ENCODE measurements around the gene EFCAB5. TPM values are rescaled to one million over a fixed set of nuclear protein-coding genes. Genes with fewer than 3 reads are reported as not detected.
"Not testable (repeated sequence)": the region's sequence is repeated elsewhere in the genome, so short reads cannot be mapped to it uniquely, and the experiment has no call there.

Gene EFCAB5
- polyA plus RNA-seq, 6 donors from 2014 or later: 0.88 to 2.6 (median 1.6) TPM; not detected in 1

DNA sequence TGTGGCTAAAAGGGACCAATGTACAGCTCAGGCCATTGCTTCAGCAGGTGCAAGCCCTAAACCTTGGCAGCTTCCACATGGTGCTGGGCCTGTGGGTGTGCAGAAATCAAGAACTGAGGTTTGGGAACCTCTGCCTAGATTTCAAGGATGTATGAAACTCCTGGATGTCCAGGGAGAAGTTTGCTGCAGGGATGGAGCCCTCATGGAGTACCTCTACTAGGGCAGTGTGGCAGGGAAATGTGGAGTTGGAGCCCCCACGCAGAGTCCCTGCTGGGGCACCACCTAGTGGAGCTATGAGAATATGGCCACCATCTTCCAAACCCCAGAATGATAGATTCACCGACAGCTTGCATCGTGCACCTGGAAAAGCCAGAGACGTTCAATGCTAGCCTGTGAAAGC lies 13.0 kb downstream of the EFCAB5 start:
- Mint-ChIP-seq H3K4me3 (no peak overlapping the region), H3K4me1 (peaks cover 9 to 11% (median 11%) of the 10 kb centered on the region in 3 donors), H3K27me3 (no peaks in the 10 kb centered on the region), H3K27ac (peak overlapping the region in 1 of 6 donors; percentile 33), H3K9me3 (peaks cover 7 to 29% (median 23%) of the 10 kb centered on the region in 7 donors), H3K36me3 (peaks cover 24% of the 10 kb centered on the region in 2 donors)
- no peak for ATAC-seq (ENCODE audit: low read depth in 2 of 2)
- no peak for DNase-seq

DNA sequence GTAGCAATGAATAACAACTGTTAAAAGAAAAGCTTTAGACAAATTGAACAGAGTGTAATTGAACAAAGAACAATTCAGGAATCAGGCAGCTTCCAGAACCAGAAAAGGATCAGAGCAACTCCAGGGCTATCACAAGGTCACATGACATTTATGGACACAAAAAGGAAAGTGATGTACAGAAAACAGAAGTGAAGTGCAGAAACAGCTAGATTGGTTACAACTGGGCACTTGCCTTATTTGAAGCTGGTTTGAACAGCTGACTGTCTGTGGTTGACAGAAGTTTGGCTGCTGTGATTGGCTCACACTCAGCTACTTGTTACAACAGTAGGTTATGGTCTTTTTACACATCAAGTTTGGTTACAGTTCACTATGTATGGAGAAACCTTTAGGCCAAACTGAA lies 14.8 kb downstream of the EFCAB5 start:
- H3K4me1 Mint-ChIP-seq: no peaks in the 10 kb centered on the region
- no peak overlapping the region for H3K27ac Mint-ChIP-seq
- no peaks in the 10 kb centered on the region for H3K27me3 Mint-ChIP-seq
- H3K4me3 Mint-ChIP-seq: no peak overlapping the region
- H3K9me3 Mint-ChIP-seq: peaks cover 7 to 29% (median 23%) of the 10 kb centered on the region in 7 donors
- H3K36me3 Mint-ChIP-seq: peaks cover 24% of the 10 kb centered on the region in 2 donors
- no peak for ATAC-seq (ENCODE audit: low read depth in 2 of 2)
- no peak for DNase-seq

DNA sequence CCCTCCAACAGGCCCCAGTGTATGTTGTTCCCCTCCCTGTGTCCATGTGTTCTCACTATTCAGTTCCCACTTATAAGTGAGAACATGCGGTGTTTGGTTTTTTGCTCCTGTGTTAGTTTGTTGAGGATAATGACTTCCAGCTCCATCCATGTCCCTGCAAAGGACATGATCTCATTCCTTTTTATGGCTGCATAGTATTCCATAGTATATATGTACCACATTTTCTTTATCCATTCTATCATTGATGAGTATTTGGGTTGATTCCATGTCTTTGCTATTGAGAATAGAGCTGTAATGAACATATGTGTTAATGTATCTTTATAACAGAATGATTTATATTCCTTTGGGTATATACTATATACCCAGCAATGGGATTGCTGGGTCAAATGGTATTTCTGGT lies 16.1 kb downstream of the EFCAB5 start:
- DNase-seq; ATAC-seq (ENCODE audit: low read depth in 2 of 2); H3K4me3 Mint-ChIP-seq; H3K4me1 Mint-ChIP-seq; H3K27me3 Mint-ChIP-seq; H3K27ac Mint-ChIP-seq: not testable (repeated sequence)
- peaks cover 24 to 26% of the 10 kb centered on the region in 2 donors for H3K36me3 Mint-ChIP-seq
- peaks cover 8 to 29% (median 21%) of the 10 kb centered on the region in 7 donors for H3K9me3 Mint-ChIP-seq

DNA sequence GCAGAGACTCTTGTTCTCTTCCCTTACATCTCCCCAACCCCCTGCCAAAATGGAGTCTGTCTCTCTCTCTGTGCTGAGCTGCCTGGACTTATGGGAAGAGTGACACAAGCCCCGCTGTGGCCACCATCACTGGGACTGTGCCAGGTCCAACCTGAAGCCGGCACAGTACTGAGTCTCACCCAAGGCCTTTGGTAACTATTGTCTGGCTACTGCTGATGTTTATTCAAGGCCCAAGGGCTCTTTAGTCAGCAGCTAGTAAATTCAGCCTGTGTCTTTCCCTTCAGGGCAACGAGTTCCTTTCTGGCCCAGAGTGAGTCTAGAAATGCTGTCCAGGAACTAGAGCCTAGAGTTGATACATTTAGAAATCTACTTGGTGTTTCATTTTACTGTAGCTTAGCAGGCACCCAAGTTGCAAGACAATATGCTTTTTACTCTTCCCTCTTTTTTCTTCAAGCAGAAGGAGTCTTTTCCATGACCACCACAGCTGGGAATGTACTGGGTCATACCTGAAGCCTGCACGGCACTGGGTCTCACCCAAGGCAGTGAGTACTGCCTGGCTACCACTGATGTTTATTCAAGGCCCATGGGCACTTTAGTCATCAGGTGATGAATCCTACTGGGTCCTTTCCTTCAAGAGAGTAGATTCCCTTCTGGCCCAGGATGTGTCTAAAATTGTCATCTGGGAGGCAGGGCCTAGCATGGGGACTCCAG lies 17.7 kb downstream of the EFCAB5 start:
- Mint-ChIP-seq H3K36me3 (peaks cover 16 to 17% of the 10 kb centered on the region in 2 donors), H3K4me3 (no peak overlapping the region), H3K27me3 (no peaks in the 10 kb centered on the region), H3K27ac (peak overlapping the region in 1 of 6 donors; percentile 49), H3K9me3 (peaks cover 4 to 16% (median 14%) of the 10 kb centered on the region in 7 donors), H3K4me1 (no peaks in the 10 kb centered on the region)
- ATAC-seq (ENCODE audit: low read depth in 2 of 2) (no peak), DNase-seq (no peak)

DNA sequence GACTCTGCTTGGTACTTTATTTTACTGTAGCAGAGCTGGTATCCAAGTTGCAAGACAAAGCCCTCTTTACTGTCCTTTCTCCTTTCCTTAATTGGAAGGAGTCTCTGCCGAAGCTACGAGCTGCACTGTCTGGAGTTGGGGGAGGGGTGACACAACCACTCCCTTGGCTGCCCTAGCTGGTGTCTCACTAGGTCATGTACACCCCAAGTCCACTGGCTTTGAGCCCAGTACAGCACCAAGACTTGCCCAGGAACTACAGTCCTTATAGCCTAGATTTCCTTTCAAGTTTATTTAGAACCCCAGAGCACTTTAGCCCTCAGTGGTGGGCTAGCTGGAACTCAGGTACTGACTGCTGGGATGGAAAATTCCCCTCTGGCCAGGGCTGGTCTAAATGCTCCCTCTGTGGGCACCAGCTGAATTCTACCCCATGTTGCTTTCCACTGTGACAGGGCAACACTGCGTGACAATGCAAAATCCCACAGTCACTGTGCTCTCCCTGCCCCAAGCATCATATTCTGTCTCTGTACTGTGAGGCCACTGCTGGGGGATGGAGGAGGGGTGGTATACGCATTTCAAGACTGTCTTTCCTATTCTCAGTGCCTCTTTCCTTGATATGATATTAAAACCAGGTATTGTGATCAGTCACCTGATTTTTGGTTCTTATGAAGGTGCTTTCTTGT lies 18.4 kb downstream of the EFCAB5 start:
- Mint-ChIP-seq H3K36me3 (peaks cover 13 to 20% of the 10 kb centered on the region in 2 donors), H3K4me3 (no peak overlapping the region), H3K27ac (no peak overlapping the region), H3K27me3 (no peaks in the 10 kb centered on the region), H3K4me1 (no peaks in the 10 kb centered on the region), H3K9me3 (peaks cover 4 to 14% (median 11%) of the 10 kb centered on the region in 7 donors)
- no peak for ATAC-seq (ENCODE audit: low read depth in 2 of 2)
- no peak for DNase-seq

DNA sequence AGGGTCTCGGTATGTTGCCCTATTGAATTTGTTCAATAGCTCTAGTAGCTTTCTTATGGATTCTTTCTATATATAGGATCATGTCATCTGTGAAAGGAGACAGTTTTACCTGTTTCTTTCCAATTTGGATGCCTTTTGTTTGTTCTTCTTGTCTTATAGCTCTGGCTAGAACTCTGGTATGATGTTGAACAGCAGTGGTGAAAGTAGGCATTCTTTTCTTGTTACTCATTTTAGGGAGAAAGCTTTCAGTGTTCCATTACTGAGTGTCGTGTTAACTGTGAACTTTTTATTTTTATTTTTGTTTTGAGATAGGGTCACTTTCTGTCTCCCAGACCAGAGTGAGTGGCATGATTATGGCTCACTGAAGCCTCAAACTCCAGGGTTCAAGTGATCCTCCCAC lies 21.2 kb downstream of the EFCAB5 start:
- H3K36me3 Mint-ChIP-seq: peaks cover 5 to 12% of the 10 kb centered on the region in 2 donors
- H3K4me1 Mint-ChIP-seq: no peaks in the 10 kb centered on the region
- H3K27ac Mint-ChIP-seq: peak overlapping the region in 1 of 6 donors; percentile 57
- ATAC-seq (ENCODE audit: low read depth in 2 of 2) (no peak), DNase-seq (no peak)
- H3K4me3 Mint-ChIP-seq: no peak overlapping the region
- peaks cover 0 to 10% (median 4%) of the 10 kb centered on the region in 7 donors for H3K9me3 Mint-ChIP-seq
- no peaks in the 10 kb centered on the region for H3K27me3 Mint-ChIP-seq

DNA sequence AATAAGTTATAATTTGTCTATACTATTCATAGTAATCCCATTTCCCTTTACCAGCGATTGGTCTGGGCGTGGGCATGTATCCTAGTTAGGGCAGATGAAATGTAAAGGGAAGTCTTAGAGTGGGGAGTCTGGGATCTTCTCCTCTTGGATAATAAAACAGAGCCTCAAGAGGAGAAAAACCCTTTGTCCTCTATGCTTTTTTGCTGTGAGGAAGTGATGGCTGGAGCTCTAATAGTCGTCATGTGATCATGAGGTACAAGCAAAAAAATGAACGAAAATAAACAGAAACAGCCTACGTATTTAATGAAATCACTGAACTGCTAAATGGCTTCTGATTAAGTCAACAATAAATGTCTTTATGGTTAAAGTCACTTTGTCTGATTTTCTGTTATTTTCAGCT lies 26.8 kb downstream of the EFCAB5 start:
- no peak overlapping the region for H3K4me3 Mint-ChIP-seq
- DNase-seq (no peak), ATAC-seq (ENCODE audit: low read depth in 2 of 2) (no peak)
- H3K4me1 Mint-ChIP-seq: peaks cover 0 to 6% (median 0%) of the 10 kb centered on the region in 3 donors
- peaks cover 0 to 12% of the 10 kb centered on the region in 2 donors for H3K36me3 Mint-ChIP-seq
- no peaks in the 10 kb centered on the region for H3K27me3 Mint-ChIP-seq
- peaks cover 0 to 10% (median 0%) of the 10 kb centered on the region in 7 donors for H3K9me3 Mint-ChIP-seq
- no peak overlapping the region for H3K27ac Mint-ChIP-seq

DNA sequence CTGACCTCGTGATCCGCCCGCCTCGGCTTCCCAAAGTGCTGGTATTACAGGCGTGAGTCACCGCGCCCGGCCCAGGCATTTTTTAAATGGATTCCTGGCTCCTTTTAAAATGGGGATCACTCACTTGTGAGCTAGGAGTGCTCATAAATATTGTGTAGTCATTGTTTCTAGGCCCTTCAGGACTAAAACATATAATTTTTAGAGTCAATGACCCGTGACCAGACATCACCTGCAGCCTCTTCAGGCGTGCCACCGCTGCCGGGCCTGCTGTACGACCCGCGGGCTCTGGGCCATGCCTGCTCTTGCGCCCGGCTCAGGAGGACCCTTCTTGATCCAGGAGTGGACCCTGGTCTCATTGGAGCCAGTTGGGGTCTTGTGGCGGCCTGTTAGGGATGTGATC lies 30.8 kb downstream of the EFCAB5 start:
- Mint-ChIP-seq H3K9me3 (no peaks in the 10 kb centered on the region), H3K4me3 (no peak overlapping the region)

DNA sequence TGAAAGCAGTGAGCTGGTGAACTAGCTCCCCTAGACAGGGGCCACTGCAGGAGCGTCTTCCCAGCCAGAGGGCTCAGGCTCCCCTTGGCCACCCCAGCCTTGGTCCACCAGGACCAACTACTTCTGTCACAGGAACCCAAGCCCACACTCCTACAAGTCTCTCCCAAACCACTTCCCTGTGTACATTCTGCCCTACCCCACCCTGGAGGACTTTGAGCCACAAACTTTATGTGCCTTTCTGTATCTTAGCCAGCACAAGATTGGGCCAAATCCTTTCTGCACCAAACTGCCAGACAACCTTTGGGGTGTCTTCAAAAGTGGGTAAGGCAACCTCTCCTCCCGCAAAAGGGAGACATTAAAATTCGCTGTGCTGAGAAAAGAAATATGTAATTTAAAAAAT lies 31.6 kb downstream of the EFCAB5 start:
- ATAC-seq (ENCODE audit: low read depth in 2 of 2): no peak
- Mint-ChIP-seq H3K9me3 (no peaks in the 10 kb centered on the region), H3K4me1 (peaks cover 0 to 6% (median 0%) of the 10 kb centered on the region in 3 donors), H3K36me3 (no peaks in the 10 kb centered on the region), H3K4me3 (no peak overlapping the region), H3K27me3 (no peaks in the 10 kb centered on the region), H3K27ac (peak overlapping the region in 1 of 6 donors; percentile 10)
- DNase-seq: no peak

More for the DNA sequence above, 30.8 kb downstream of the EFCAB5 start:
- Mint-ChIP-seq H3K27me3 (no peaks in the 10 kb centered on the region), H3K4me1 (peaks cover 0 to 6% (median 0%) of the 10 kb centered on the region in 3 donors), H3K27ac (no peak overlapping the region), H3K36me3 (no peaks in the 10 kb centered on the region)
- ATAC-seq (ENCODE audit: low read depth in 2 of 2): no peak
- DNase-seq: no peak

DNA sequence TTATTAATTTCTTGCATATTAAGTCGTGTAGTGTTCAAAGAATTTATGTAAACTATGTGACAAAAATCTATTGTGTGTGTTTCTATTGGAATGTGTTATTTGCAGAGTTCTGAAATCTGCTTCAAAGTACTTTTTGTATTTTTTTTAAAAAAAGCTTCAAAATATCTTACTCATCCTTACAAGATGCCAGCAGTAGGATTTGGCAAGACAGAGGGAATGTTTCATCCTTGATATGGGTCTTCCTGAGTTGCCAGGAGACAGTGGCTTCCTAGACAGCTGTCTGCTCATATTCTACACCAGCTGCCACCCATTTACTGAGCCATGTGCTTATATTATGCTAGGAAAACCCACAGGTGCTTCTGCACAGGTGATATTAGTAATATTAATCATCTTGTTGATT lies 36.4 kb downstream of the EFCAB5 start:
- H3K9me3 Mint-ChIP-seq: no peaks in the 10 kb centered on the region
- H3K36me3 Mint-ChIP-seq: no peaks in the 10 kb centered on the region
- H3K4me3 Mint-ChIP-seq: no peak overlapping the region
- no peak for DNase-seq
- H3K27me3 Mint-ChIP-seq: no peaks in the 10 kb centered on the region
- ATAC-seq (ENCODE audit: low read depth in 2 of 2): no peak
- peaks cover 0 to 3% (median 0%) of the 10 kb centered on the region in 3 donors for H3K4me1 Mint-ChIP-seq
- no peak overlapping the region for H3K27ac Mint-ChIP-seq

DNA sequence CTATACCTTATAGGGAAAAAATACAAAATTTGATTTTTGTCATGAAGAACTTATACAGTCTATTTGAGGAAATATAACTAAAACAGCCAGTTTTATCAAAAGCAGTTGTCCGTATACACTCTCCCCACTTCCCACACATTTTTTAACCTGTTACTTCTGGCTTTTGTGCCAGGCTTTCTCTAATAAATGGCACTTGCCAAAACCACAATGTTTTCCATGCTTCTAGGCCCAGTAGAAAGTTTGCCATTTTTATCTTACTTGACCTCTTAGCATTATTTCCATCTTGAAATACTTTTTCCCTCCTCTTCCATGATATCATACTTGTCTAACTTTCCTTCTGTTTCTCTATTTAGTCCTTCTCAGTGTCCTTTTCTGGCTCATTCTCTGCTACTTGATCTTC lies 38.8 kb downstream of the EFCAB5 start:
- Mint-ChIP-seq H3K4me1 (peaks cover 0 to 3% (median 0%) of the 10 kb centered on the region in 3 donors), H3K4me3 (no peak overlapping the region), H3K27ac (peak overlapping the region in 1 of 6 donors; percentile 28), H3K27me3 (no peaks in the 10 kb centered on the region), H3K36me3 (no peaks in the 10 kb centered on the region), H3K9me3 (peaks cover 0 to 5% (median 2%) of the 10 kb centered on the region in 7 donors)
- DNase-seq: no peak
- ATAC-seq (ENCODE audit: low read depth in 2 of 2): no peak

DNA sequence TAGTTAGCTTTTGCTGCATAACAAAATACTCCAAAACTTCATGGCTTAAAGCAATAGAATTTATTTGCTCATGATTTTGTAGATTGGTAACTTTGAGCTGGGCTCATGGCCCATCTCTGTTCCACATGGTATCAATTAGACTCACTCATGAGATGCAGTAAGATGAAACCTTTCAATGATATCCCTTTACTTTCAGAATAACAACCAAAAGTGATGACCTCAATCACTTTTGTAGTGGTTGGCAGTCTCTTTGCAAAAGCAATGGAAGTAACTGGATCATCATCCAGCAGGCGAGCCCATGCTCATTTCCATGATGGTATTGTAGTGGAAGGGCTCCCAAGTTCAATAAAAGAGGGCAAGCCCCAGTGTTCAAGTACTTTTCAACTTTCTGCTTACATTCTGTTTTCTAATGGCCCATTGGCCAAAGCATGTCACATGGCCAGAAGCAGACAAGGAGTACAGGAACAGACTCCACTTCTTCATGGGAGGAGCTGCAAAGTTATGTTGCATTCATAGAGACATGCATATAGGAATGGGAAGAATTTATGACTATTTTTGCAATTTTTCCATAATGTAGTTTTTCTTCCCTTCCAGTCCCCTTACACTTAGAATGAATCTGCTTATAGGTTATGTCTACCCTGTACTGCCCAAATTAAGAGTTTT lies 41.7 kb downstream of the EFCAB5 start:
- H3K4me1 Mint-ChIP-seq: peaks cover 0 to 3% (median 0%) of the 10 kb centered on the region in 3 donors

DNA sequence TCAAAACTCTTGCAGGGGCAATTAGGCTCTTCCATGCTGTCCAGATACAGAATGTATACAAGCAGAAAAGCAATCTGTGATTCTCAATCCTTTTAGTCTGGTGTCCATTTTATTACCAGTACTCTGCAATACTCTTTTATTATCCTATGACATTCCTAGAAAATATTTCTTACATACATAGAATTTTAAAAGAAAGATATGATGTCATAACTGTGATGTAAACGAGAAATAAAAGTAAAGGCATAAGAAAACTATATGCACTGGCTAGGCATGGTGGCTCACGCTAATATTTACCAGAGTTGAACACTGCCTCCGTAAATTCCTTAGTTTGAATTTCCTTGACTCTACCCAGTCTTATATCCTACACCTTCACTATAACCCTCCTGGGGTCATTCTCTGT lies 55.0 kb downstream of the EFCAB5 start:
- H3K36me3 Mint-ChIP-seq: peaks cover 7 to 9% of the 10 kb centered on the region in 2 donors
- no peak overlapping the region for H3K4me3 Mint-ChIP-seq
- H3K9me3 Mint-ChIP-seq: peaks cover 0 to 20% (median 3%) of the 10 kb centered on the region in 7 donors
- ATAC-seq (ENCODE audit: low read depth in 2 of 2) (no peak), DNase-seq (no peak)
- H3K27me3 Mint-ChIP-seq: no peaks in the 10 kb centered on the region
- H3K27ac Mint-ChIP-seq: no peak overlapping the region
- peaks cover 0 to 6% (median 0%) of the 10 kb centered on the region in 3 donors for H3K4me1 Mint-ChIP-seq

More for the DNA sequence above, 41.7 kb downstream of the EFCAB5 start:
- Mint-ChIP-seq H3K36me3 (no peaks in the 10 kb centered on the region), H3K27me3 (no peaks in the 10 kb centered on the region), H3K4me3 (no peak overlapping the region), H3K9me3 (peaks cover 0 to 14% (median 6%) of the 10 kb centered on the region in 7 donors), H3K27ac (no peak overlapping the region)
- ATAC-seq (ENCODE audit: low read depth in 2 of 2) (no peak), DNase-seq (no peak)

Data from naive B cell (primary cell).